DND-41 (cell line): ENCODE measurements around the gene SLTM.
"Not testable (repeated sequence)": the region's sequence is repeated elsewhere in the genome, so short reads cannot be mapped to it uniquely, and the experiment has no call there.

Experiments
- ATAC-seq: fragments of 200-7000 bp; cut with Tn5 transposase; 3 replicates; pipeline ENCODE4 v1.9.1; 2021; ENCODE audit warnings: low read depth; ENCODE audit not compliant: insufficient read depth
- DNase-seq: peaks from one replicate; pipeline ENCODE4 v3.0.0-alpha.2; 2020
- H2AFZ ChIP-seq: 2 replicates; pipeline ENCODE4 v1.6.0; 2012; ENCODE audit warnings: low read depth, low read length
- H3K27ac ChIP-seq: 2 replicates; pipeline ENCODE4 v1.5.1; 2012; ENCODE audit warnings: low read length, inconsistent platforms
- H3K27me3 ChIP-seq: fragments of 200-600 bp; sonication (generic); 2 replicates; pipeline ENCODE4 v1.6.0; 2012; ENCODE audit warnings: low read length, mild to moderate bottlenecking, inconsistent platforms; ENCODE audit not compliant: insufficient read depth, poor library complexity
- H3K36me3 ChIP-seq: 2 replicates; pipeline ENCODE4 v1.5.1; 2012; ENCODE audit warnings: low read length, inconsistent platforms; ENCODE audit not compliant: insufficient read depth
- H3K4me1 ChIP-seq: 2 replicates; pipeline ENCODE4 v1.5.1; 2012; ENCODE audit warnings: mild to moderate bottlenecking, low read length; ENCODE audit not compliant: insufficient read depth
- H3K4me2 ChIP-seq: 2 replicates; pipeline ENCODE4 v1.6.0; 2012; ENCODE audit warnings: mild to moderate bottlenecking, moderate library complexity, low read length, inconsistent platforms; ENCODE audit not compliant: insufficient read depth
- H3K4me3 ChIP-seq, 2 experiments: fragments of 200-600 bp in 1 of 2; shearing (Covaris generic) in 1 of 2; 2 replicates each; pipeline ENCODE4 v1.5.1; 2012 to 2016; ENCODE audit warnings: inconsistent platforms in 2 of 2, low read length in 2 of 2, mild to moderate bottlenecking in 2 of 2, low read depth in 1 of 2, moderate library complexity in 1 of 2
- H3K79me2 ChIP-seq: 2 replicates; pipeline ENCODE4 v1.6.0; 2012; ENCODE audit warnings: low read length, inconsistent platforms; ENCODE audit not compliant: insufficient read depth
- H3K9ac ChIP-seq: 2 replicates; pipeline ENCODE4 v1.6.0; 2012; ENCODE audit warnings: low read depth, mild to moderate bottlenecking, inconsistent platforms, low read length, moderate library complexity
- H3K9me3 ChIP-seq: 2 replicates; pipeline ENCODE4 v1.5.1; 2012; ENCODE audit warnings: low read length, moderate library complexity, mild to moderate bottlenecking, inconsistent platforms; ENCODE audit not compliant: insufficient read depth, severe bottlenecking
- H4K20me1 ChIP-seq: 2 replicates; pipeline ENCODE4 v1.6.0; 2012; ENCODE audit warnings: low read length; ENCODE audit not compliant: insufficient read depth
- CTCF ChIP-seq: IDR thresholded peaks from 2 replicates; pipeline ENCODE4 v1.5.1; 2012; ENCODE audit warnings: borderline replicate concordance, low read length, moderate library complexity, mild to moderate bottlenecking; ENCODE audit not compliant: poor library complexity, severe bottlenecking; ENCODE audit errors: extremely low read depth
- EZH2 ChIP-seq: IDR thresholded peaks from 3 replicates; pipeline ENCODE4 v1.6.1; 2012; ENCODE audit warnings: borderline replicate concordance, low read depth, mild to moderate bottlenecking, moderate library complexity, low read length, inconsistent platforms; ENCODE audit not compliant: severe bottlenecking

SLTM gene

GRCh38 chr15:58918239-58918638 lies 15.2 kb downstream of the SLTM start:
- DNase-seq, result no peak

GRCh38 chr15:58917613-58918129 lies 15.8 kb downstream of the SLTM start:
- not testable (repeated sequence) for H3K4me3 ChIP-seq, H3K9ac ChIP-seq, ATAC-seq, H2AFZ ChIP-seq, H3K9me3 ChIP-seq, DNase-seq, H3K4me1 ChIP-seq, H3K27ac ChIP-seq, H3K4me2 ChIP-seq, H3K27me3 ChIP-seq
- Histone ChIP-seq H3K36me3 (peaks cover 60% of the 10 kb centered on the region), H4K20me1 (peaks cover 21% of the 10 kb centered on the region; the same call in 1 of the 2 replicates), H3K79me2 (peaks cover 87% of the 10 kb centered on the region)

More at GRCh38 chr15:58918239-58918638, 15.2 kb downstream of the SLTM start:
- H3K4me2 ChIP-seq, result no peak overlapping the region
- H2AFZ ChIP-seq, result no peak overlapping the region
- peaks cover 61% of the 10 kb centered on the region for H3K36me3 ChIP-seq
- no peaks in the 10 kb centered on the region for H3K4me1 ChIP-seq
- H3K9me3 ChIP-seq, result no peaks in the 10 kb centered on the region
- no peak overlapping the region for H3K27ac ChIP-seq
- no peak overlapping the region for H3K4me3 ChIP-seq
- no peak for TF ChIP-seq EZH2
- no peak for TF ChIP-seq CTCF
- H3K79me2 ChIP-seq, result peaks cover 89% of the 10 kb centered on the region
- H3K27me3 ChIP-seq, result no peaks in the 10 kb centered on the region
- no peak for ATAC-seq
- peaks cover 26% of the 10 kb centered on the region; the same call in 1 of the 2 replicates for H4K20me1 ChIP-seq
- no peak overlapping the region for H3K9ac ChIP-seq

- H3K36me3 ChIP-seq, result peaks cover 62% of the 10 kb centered on the region
- H3K9ac ChIP-seq, result no peak overlapping the region
- H3K4me3 ChIP-seq, result no peak overlapping the region
- H3K79me2 ChIP-seq, result peaks cover 86% of the 10 kb centered on the region
- H3K27ac ChIP-seq, result no peak overlapping the region
- no peak overlapping the region for H3K4me2 ChIP-seq
- no peaks in the 10 kb centered on the region for H3K9me3 ChIP-seq
- DNase-seq (no peak), ATAC-seq (no peak)
- no peaks in the 10 kb centered on the region for H3K4me1 ChIP-seq
- H2AFZ ChIP-seq, result no peak overlapping the region
- H4K20me1 ChIP-seq, result peaks cover 21% of the 10 kb centered on the region; the same call in 1 of the 2 replicates
- H3K27me3 ChIP-seq, result no peaks in the 10 kb centered on the region
- TF ChIP-seq CTCF (no peak), EZH2 (no peak)
Observed at GRCh38 chr15:58916962-58917361, 16.5 kb downstream of the SLTM start.

- no peak overlapping the region for H3K27ac ChIP-seq
- no peak overlapping the region for H3K4me2 ChIP-seq
- H3K79me2 ChIP-seq, result peaks cover 69% of the 10 kb centered on the region
- H3K9ac ChIP-seq, result no peak overlapping the region
- no peak overlapping the region for H3K4me3 ChIP-seq
- no peaks in the 10 kb centered on the region for H3K9me3 ChIP-seq
- no peak for DNase-seq
- no peak overlapping the region for H2AFZ ChIP-seq
- no peaks in the 10 kb centered on the region for H3K27me3 ChIP-seq
- ATAC-seq, result no peak
- no peak for TF ChIP-seq CTCF
- TF ChIP-seq EZH2, result no peak
- peaks cover 7% of the 10 kb centered on the region; the same call in 1 of the 2 replicates for H4K20me1 ChIP-seq
- H3K36me3 ChIP-seq, result peaks cover 75% of the 10 kb centered on the region
- no peaks in the 10 kb centered on the region for H3K4me1 ChIP-seq
Observed at GRCh38 chr15:58910456-58910855, 23.0 kb downstream of the SLTM start.
